Measurements from ENCODE around the gene CMIP. TPM values are rescaled to one million over a fixed set of nuclear protein-coding genes. Genes with fewer than 3 reads are reported as not detected.
"Not testable (repeated sequence)": the region's sequence is repeated elsewhere in the genome, so short reads cannot be mapped to it uniquely, and the experiment has no call there.

The CMIP gene
- total RNA-seq, 1 experiment from 2014 or later, result 9.5 TPM

GRCh38 chr16:81734632-81735434 is 290.2 kb downstream of the CMIP start:
- no peak for DNase-seq (ENCODE audit: low read depth)

DNA sequence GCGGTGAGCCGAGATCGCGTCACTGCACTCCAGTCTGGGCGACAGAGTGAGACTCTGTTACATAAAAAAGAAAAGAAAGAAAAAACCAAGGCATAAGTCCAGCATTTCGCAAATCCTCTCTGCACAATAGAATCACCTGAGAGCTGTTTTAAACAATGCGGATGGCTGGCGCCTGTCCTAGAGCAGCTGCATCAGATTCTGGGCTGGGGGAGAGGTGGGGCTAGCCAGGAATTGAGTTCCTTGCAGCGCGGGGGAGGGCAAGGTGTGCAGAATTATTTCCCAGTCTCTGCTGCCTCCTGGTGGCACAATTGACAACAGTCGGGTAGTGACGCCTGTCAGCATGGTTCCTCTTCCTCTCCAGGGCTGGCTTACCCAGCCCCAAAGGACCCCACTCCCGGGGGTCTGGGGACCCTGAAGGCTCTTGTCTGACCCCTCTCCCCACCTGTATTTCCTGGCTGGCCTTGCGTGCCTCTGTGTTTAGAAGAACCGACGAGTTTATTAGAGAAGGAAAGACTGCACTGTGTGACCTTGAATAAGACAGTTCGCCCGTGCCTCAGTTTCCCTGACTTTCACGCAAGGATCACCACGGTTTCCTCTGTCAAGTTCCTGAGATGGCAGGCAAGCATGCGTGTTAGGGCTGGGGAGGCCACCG is 293.4 kb downstream of the CMIP start:
- DNase-seq (ENCODE audit: low read depth), result peak; percentile 78

DNA sequence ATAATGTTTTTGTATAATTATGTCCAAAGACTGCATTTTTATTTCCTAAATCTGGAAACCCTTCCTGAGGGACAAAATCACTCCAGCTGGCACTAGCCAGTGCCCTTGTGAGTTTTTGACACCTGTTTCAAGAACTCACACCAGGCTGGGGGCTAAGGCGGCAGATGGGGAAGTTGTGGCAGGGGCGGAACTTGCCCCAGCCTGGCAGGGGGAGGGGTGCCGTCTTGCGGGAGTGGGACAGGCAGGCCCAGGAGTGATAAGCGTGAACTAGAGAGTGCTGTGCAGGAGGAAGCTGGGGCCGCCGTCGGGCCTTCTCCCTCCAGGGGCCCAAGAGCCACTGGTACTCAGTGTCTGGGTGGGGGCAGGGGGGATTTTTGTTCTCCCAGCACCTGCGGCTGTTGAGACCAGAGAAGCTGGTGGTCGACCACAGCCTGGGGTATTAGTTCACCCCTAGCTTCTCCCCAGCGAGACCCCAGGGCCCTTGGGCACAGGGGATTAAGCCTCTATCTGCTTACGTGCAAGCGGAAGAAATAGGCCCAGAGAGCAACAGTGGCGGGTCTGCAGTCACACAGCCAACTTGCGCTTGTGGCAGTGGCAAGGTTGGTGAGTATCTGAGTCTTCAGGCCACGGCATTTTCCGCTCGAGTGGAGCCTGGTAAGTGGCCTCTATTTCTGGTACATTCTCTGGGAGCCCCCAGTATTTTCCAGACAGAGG is 294.3 kb downstream of the CMIP start:
- no peak for DNase-seq (ENCODE audit: low read depth)

GRCh38 chr16:81739503-81739902 is 294.9 kb downstream of the CMIP start:
- DNase-seq (ENCODE audit: low read depth), result no peak

DNA sequence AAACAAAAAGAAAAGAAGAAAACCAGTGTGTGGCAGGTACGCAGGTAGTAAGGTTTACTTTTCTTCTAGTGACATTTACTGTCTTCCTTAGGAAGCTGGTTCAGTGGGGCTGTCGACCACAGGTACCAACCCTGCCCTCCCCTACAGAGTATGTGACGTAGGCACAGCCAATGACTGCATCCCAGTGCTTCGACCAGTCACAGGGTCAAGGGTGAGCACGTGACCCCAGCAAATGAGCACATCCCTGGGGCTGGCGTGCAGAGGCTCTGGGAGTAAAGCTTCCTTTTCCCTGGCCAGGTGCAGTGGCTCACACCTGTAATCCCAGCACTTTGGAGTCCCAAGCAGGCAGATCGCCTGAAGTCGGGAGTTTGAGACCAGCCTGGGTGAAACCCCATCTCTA is 295.6 kb downstream of the CMIP start:
- DNase-seq (ENCODE audit: low read depth), result no peak

DNA sequence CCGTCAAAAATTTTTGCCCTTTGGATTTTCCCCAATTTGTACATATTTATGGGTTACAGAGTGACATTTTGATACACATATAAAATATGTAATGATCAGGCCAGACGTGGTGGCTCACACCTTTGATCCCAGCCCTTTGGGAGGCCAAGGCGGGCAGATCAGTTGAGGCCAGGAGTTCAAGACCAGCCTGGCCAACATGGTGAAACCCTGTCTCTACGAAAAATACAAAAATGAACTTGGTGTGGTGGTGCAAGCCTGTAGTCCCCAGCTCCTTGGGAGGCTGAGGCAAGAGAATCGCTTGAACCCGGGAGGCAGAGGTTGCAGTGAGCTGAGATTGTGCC is 296.8 kb downstream of the CMIP start:
- DNase-seq (ENCODE audit: low read depth), result not testable (repeated sequence)

DNA sequence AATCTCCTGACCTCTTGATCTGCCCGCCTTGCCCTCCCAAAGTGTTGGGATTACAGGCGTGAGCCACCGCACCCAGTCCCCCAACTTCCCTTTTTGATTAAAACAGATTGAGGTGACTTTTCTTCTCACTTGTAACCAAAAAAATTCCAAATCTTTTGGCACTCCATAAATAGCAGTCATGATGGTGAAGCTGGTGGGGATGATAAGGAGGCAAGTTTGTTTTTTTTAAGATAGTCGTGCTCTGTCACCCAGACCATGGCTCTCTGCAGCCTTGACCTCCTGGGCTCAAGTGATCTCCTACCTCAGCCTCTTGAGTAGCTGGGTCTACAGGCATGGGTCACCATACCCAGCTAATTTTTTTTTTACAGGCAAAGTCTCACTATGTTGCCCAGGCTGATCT is 299.8 kb downstream of the CMIP start:
- no peak for DNase-seq (ENCODE audit: low read depth)

GRCh38 chr16:81744911-81745310 is 300.3 kb downstream of the CMIP start:
- no peak for DNase-seq (ENCODE audit: low read depth)

DNA sequence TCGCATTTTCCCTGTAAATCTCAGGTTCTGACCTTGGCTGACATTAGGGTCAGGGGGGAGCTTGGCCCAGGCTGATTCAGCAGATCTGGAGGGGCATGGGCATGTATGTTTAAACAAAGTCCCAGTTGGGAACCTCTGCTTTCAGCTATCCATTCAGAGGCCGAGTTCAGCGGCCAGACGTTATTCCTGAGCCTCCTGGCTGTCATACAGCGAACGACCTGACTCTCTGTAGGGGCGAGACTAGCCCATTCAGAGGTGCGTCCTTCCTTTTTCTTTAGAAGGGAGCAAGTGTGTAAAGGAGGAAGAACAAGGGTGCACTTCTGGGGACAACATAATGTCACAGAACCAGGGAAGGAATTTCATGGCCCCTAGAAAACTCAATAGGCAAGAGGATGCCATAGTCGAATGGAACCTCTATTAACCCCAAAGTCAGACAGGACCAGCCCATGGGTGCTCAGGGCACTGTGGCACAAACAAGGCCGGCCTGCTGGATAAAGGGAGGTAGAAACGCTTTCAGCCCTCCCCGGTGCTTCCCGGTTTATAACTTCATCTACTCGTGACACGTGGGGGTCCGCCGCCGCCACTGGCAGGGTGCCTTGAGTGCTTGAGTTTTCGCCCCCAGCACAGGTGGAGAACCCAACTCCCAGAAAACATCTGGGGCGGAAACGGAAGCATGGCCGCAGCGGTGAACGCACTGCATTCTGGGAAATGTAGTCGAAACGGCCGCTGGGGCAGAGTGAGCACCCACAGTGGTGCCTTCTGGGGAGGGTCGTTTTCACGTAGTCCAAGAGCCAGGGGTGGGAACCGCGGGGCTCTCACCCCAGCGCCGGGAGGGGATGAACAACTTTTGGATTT is 301.3 kb downstream of the CMIP start:
- peak; percentile 51 for DNase-seq (ENCODE audit: low read depth)

DNA sequence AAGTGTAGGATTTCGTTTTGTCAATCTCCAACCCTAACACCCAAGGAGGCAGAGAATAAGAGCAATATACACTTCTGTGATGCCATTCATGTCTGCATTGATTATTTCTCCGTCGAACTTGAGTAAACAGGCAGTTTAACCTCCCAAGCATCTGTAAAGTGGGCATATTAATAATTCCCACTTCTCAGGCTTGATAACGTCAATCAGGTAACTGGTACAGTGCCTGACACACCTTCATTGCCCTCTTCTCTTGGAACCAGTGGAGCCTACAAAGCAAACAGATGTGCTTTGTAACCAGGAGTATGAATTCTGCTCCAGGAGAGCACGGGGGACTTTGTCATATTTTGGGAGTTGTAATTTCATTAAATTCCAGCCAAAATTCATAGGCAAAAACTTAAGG is 302.0 kb downstream of the CMIP start:
- DNase-seq (ENCODE audit: low read depth), result no peak

DNA sequence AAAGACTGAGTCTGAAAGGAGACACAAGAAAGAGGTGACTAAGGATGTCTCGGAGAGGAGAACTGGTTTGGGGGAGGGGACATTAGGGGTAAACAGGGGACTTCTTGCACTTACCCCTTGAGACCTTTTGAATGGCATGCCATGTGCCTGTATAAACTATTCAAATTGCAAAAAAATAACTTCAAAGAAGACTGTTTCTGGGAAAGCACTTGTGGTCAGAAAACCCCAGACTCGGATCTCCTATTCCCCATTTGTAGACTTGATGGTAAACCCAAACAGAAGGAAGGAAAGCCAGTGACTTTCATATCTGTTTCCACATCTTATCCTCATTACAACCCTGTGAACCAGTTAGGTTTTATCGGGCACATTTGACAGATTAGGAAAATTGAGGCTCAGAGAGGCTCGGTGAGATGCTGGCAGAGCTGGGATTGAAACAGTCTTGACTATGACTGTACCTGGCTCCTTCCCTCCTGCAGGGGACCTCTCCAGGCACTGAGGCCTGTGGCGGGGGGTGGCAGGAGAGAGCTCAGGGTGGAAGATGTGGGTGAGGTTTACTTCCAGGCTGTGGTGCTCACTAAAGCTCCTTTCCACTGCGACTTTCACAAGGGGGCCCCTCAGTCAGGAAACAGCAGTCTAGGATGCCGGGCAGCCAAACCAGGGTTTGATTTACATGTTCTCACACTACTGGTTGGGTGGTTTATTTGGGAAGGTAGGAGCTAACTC is 304.0 kb downstream of the CMIP start:
- no peak for DNase-seq (ENCODE audit: low read depth)

DNA sequence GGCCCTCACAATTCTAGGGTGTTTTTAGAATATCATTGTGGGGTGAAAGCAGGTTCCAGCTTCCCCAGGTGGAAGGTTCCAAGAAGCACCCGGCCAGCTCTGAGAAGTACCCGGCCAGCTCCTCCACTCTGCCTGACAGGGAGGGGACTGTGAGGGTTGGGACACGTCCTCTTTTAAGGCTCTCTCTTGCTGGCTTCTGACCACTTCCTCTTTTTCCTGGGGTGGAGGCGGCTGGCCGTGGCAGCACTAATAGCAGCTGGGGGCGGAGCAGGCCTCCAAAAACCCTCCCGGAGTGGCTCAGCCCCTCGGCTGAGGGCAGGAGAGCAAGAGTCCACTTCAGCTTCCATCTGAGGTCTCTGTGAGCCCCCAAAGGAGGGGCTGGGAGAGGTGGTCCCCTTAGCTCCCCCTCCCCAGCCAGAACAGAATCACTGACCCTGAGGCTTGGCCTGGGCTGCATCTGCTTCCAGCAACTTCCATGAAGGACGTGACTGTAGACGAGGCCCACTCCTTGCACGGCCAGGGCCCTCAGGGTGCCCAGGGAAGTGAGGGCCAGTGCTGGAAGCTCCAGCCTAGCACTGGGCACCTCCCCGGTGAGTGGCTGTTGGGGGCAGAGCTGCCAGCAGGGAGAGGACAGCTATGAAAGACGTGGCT is 307.7 kb downstream of the CMIP start:
- DNase-seq (ENCODE audit: low read depth), result peak; percentile 47

DNA sequence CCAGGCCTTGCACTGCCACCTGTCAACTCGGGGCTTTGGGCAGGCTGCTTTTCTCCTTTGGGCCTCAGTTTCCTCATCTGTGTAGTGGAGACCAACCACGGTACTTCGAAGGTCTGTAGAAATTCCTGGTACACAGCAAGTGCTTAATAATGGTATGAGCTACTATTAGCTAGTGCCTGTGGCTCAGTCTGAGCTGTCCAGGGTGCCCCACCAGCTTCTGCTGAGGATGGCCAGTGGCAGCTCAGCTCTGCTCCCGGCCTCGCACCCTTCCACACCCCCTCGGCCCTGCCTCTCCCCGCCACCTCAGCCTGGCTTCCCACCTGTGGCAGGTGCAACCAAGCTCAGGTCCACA is 308.2 kb downstream of the CMIP start:
- DNase-seq (ENCODE audit: low read depth), result no peak

DNA sequence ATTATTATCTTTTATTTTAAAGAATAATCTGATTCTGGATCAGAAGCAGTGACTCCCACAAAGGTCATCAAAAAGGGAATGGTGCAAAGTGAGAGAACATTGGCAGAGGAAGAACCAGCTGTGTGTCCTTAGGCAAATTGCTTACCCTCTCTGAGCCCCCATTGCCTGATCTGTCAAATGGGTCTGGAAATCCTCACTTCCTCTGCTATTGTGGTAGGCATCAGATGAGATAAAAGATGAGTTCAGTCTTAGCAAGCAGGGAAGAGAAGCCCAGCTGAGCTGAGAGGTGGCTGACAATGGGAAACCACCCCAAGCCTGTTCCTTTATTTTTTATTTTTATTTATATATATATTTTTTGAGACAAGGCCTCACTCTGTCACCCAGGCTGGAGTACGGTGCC is 310.2 kb downstream of the CMIP start:
- no peak for DNase-seq (ENCODE audit: low read depth)

GRCh38 chr16:81755915-81756614 is 311.5 kb downstream of the CMIP start:
- peak; percentile 45 for DNase-seq (ENCODE audit: low read depth)

GRCh38 chr16:81756615-81757356 is 312.2 kb downstream of the CMIP start:
- no peak for DNase-seq (ENCODE audit: low read depth)

DNA sequence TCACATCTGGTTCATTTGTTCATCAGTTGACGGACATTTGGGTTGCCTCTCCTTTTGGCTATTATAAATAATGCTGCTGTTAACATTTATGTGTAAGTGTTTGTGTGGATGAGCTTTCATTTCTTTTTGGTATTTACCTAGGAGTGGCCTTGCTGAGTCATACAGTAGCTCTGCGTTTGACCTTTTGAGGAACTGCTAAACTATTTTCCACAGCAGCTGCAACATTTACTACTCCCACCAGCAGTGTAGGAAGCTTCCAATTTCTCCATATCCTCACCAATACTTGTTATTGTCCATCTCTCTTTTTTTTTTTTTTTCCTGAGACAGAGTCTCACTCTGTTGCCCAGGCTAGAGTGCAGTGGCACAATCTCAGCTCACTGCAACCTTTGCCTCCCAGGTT is 313.8 kb downstream of the CMIP start:
- DNase-seq (ENCODE audit: low read depth), result peak; percentile 52
